GM18873 (cell line): Measurements from ENCODE around the gene KPNA4.
"Not testable (repeated sequence)": the region's sequence is repeated elsewhere in the genome, so short reads cannot be mapped to it uniquely, and the experiment has no call there.

ENCODE experiments used
- ATAC-seq: cut with Tn5 transposase; IDR thresholded peaks from one replicate; pipeline ENCODE4 v1.9.1; 2021; ENCODE audit warnings: mild to moderate bottlenecking, moderate library complexity, moderate number of reproducible peaks; ENCODE audit not compliant: unreplicated experiment, low FRiP score

The KPNA4 gene

DNA sequence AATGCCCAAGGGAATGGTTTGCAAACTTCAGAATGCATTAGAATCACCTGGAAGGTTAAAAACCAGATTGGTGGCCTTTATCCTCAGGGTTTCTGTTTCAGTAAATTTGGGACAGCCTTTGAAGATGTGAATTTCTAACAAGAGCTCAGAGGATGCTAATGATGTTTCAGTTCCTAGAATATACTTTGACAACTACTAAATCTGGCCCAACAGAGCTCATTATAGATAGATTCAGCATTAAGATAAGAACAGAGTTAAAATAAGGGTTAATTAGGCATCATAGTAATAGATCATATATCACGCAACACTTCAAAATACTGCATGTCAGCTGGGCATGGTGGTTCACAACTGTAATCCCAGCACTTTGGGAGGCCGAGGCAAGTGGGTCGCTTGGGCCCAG lies 9.3 kb upstream of the KPNA4 start:
- ATAC-seq: no peak

DNA sequence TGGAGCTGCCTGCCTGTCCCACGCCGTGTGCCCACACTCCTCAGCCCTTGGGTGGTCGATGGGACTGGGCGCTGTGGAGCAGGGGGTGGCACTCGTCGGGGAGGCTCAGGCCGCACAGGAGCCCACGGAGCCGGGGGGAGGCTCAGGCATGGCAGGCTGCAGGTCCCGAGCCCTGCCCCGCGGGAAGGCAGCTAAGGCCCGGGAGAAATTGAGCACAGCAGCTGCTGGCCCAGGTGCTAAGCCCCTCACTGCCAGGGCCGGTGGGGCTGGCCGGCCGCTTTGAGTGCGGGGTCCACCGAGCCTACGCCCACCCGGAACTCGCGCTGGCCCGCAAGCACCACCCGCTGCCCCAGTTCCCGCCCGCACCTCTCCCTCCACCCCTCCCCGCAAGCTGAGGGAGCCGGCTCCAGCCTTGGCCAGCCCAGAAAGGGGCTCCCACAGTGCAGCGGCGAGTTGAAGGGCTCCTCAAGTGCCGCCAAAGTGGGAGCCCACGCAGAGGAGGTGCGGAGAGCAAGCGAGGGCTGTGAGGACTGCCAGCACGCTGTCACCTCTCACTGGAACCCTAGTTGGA lies 8.7 kb upstream of the KPNA4 start:
- not testable (repeated sequence) for ATAC-seq

DNA sequence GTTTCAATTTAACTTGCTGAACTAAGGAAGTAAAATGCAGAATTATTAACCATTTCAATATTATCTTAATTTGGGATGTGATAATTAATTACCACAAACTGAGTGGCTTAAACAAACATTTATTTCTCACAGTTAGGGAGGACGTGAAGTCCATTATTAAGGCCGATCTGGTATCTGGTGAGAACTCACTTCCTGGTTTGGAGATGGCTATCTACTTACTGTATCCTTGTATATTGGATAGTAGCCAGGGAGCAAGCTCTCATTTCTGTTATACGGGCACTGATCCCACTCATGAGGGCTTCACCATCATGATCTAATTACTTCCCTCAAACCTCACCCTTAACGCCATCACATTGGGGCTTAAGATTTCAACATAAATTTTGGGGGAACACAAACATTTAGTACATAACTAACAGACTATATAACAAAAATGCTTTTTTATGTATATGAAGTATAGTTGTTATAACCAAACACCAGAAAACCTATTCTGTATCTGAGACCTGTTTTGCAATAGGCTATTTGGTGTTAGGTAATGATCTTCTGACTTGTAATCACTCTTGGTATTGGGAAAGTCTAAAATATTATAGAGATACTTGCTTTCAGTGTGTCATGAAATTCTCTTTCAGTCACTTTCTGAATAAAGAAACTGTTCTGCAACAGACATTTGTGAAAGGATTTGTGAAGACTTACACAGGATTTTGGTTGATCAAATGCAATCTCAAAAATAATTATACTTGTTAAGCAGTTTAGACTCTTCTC lies 4.7 kb upstream of the KPNA4 start:
- no peak for ATAC-seq

DNA sequence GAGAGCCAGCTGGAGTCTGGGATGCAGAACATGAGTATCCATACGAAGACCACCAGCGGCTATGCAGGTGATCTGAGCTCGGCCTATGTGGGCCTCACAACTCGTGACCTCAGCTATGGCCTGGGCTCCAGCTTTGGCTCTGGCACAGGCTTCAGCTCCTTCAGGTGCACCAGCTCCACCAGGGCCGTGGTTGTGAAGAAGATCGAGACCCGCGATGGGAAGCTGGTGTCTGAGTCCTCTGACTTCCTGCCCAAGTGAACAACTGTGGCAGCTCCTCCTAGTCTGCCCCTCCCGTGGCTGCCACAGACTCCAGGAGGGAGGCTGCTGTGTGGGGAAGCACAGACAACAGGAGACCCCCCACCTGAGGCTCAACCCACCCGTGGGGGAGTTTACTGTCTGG lies 3.6 kb upstream of the KPNA4 start:
- ATAC-seq: no peak

DNA sequence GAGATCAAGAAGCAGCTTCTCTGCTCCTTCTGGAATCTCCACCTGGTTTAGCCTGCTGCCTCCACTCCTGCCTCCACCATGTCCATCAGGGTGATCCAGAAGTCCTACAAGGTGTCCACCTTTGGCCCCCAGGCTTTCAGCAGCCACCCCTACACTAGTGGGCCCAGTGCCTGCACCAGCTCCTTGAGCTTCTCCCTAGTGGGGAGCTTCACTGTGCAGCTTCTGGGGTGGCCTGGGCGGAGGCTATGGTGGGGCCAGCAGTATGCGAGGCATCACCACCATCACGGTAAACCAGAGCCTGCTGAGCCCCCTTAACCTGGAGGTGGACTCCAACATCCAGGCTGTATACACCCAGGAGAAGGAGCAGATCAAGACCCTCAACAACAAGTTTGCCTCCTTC lies 2.4 kb upstream of the KPNA4 start:
- ATAC-seq: no peak

DNA sequence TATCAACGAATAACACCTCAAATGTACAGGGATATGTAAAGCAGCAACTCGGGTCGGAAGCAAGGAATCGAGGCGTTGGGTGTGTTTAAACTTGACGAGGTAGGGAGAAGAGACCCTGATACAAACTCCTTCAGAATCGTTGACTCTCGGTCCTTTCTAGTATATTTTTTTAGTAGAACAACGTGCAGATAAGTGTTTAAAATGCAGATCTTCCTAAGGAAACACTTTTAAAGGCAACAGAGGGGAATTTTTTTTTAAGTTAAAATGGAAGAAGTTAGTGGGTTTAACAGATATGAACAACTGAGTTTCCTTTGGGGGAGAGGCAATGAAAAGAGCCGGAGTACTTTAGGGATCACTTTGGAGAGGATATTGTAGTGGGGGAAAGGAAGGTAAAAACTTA lies 1.1 kb upstream of the KPNA4 start:
- no peak for ATAC-seq

DNA sequence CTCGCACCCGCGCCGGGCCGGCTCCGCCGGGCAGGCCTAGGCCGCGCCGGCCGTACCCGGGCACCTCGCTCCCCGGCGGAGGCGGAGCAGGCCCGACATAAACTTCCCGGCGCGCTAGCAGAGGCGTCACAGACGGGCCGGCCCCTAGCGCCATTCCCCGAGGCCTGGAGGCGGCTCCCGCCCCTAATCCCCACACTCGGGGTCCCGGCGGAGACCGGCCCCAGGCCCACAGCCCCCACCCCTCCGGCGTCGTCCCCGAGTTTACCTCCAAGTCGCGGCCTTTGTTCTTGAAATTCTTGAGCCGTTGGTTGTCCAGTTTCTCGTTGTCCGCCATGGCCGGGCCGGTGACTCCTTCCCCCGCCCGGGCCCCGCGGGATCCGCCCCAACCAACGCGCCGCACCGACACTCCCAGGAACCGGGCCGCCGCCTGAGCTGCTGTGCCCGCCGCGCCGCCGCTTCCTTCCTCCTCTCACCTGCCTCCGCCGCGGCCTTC lies 376 bp downstream of the KPNA4 start:
- ATAC-seq: peak; percentile 35

DNA sequence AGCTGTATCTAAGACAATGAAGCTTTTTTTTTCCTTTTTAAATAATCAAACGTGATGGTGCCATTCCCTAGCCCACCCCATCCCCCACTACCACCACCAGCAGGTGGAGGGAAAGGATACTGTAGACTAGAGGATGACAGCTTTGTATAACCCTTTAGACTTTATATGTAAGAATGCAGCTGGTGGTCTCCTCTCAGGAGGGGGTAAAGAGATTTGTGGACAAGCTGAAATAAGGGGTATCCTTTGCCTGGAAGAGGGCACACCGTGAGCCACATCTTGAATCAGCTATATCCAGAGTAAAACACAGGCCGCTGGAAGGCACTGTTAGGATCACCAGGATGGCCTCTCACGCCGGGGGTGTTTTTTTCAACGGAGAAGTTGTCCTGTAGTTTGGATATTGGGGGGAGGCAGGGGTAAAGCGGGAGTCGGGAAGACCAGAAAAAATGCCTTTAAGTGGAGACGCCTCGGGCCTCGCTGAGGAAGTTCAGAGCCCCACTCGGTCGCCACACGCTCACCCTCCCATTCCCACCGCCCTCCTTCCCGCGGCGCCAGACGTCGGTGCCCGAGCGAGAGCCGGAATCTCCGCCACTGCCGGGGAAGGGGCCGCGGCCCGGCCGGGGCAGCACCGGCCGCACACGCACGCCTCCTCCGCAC lies 986 bp downstream of the KPNA4 start:
- ATAC-seq: no peak

DNA sequence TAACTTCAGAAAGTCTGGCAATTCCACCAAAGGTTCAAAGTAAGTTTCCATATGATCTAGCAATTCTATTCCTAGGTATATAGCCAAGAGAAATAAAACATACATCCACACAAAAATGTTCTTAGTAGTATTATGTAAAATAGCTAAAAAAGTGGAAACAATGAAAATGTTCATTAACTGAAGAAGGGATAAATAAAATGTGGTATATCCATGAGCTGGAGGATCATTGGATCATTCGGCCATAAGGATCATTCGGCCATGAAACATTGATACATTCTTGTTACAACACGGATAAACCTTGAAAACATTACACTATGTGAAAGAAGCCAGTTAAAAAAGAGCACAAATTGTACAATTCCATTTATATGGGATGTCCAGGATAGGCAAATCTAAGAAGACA lies 2.4 kb downstream of the KPNA4 start:
- ATAC-seq: no peak

DNA sequence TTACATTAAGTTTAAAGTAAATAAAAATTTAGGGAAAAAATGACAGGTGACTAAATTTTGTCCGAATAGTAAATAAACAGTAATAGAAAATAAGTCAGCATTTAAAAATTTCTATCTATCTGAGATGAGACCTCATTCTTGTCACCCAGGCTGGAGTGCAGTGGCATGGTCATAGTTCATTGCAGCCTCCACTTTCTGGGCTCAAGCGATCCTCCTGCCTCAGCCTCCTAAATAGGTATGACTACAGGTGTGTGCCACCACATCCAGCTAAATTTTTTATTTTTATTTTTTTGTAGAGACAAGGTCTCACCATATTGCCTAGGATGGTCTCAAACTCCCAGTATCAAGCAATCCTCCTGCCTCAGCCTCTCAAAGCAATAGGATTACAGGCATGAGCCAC lies 7.8 kb downstream of the KPNA4 start:
- ATAC-seq: no peak

DNA sequence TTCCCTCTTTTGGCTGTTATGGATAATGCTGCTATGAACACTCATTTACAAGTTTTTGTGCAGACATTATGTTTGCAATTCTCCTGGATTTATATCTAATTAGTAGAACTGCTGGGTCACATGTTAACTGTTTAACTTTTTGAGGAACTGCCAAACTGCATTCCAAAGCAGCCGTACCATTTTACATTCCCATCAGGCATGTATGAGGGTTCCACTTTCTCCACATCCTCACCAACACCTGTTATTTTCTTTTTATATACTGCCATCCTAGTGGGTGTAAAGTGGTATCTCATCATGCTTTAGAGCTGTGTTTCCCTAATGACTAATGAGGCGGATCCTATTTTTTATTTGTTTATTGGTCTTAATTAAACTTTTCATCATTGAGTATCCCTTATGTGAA lies 9.2 kb downstream of the KPNA4 start:
- no peak for ATAC-seq

DNA sequence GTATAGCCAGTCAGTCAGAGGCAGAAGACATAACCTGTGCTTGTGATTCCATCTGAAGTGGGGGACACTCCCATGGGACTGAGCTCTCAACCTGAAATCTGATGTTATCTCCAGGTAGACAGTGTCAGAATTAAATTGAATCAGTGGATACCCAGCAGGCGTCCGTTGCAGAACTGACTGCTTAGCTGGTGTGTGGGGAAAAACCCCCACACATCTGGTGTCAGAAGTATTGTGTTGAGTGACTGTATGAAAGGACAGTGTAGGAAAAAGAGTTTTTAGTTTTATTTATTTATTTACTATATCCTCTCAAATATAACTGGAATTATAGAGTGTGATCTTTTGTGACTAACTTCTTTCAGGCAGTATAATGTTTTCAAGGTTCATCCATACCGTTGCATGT lies 10.4 kb downstream of the KPNA4 start:
- no peak for ATAC-seq

DNA sequence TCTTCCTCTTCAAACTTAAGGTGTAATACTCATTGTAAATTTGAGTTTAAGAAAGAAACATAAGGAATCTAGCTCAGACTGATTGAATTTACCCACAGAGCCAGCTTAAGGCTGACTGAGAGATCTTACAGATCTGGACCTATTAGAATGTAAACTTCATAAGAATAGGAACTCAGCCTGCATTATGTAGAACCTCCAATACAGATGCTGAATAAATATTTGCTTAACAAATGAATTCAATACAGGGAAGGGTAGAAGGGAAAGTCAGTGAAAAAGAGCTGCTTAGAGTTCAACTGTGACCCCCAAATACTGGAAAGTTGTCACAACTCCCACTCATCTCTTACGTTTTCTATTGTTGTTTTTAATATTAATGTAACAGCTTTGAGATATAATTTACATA lies 11.5 kb downstream of the KPNA4 start:
- no peak for ATAC-seq

DNA sequence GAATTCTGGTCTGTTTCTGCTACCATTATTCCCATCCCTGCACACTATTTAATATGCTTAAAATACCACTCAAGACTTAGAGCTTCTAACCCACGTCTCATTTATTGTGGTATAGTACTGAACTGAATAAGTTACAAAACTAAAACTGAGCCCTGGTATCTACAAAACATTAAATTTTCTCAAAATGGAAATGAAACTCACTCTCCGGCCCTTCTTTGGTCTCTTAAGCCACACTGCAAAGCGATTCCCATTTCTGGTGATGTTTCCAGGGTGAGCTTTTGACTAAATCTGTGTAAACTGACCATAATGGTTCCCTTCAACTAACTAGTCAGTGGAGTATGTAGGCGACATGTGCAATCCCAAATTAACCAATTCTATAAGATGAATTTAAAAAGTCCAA lies 18.6 kb downstream of the KPNA4 start:
- ATAC-seq: no peak

DNA sequence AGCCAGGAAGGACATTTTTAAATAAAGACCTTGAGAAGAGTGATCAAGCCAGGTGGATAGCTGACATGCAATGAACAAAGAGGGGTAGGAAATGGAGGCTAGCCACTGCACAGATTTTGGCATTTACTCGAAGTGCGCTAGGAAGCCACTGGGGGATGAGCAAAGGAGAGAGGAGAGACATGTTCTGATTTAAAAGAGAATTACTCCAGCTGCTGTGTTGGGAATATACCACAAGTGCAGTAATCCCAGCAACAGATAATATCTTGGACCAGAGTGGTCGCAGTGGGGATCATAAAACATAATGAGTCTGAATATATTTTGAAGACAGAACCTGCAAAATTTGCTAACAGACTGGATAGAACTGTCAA lies 19.9 kb downstream of the KPNA4 start:
- ATAC-seq: no peak

DNA sequence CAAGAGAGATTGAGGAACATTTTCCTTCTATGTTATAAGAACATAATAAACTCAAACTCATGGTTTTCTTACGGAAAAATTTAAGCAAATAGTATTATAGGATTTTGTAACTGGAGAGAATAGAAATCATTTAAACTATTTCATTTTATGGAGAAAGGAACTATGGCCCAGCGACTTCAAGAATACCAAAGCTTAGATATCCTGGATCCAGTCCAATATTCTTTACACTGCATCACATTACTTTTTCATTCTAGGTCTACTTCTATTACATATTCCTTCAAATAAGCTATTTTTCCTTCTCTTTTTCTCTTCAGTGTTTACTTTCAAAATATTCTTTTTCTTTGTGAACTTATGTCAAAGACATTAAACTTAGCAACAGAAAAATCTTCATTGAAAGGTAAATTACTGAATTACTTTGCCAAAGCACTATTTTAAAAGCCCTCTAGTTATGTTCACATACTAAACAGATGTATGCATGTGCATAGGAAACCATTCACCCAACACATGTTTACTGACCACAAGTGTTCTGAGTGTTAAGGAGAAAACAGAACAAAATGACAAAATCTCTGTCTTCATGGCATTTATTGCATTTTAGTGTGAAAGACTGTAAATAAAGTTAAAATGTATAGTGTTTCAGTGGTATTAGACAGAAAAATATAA lies 20.4 kb downstream of the KPNA4 start:
- no peak for ATAC-seq

DNA sequence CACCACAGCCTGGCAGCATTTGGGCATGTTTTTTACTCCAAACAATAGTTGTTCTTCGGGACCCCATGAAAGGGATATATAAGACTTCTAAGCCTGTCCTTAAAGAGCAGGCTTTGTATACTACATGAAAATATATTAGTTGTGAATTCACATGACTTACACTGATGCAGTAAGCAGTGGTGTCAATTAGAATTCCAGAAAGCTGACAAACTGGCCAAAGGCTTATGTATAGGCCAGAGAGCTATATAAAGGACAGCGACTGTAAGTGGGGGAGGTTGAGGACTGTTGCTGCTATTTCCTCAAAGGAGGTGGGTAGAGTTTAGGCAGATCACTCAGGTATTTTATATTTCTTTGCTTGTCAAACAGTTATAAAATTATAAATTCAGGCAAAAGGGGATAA lies 24.8 kb downstream of the KPNA4 start:
- no peak for ATAC-seq

DNA sequence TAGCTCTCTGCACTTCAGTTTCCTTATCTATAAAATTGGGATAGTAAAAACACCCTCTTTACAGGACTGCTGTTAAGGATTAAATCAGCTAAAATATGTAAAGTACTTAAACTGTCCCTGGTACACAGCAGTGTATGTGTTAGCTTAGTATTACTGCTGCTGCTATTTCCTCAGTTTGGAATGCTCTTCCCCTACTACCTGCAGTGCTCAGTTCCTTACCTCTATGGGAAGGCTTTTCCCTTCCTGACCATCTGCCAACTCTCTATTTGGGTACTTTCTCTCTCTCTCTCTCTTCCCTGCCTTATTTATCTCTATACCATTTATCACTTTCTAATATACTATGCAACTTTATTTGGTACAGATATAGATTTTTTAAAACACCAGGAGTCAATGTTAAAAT lies 26.5 kb downstream of the KPNA4 start:
- no peak for ATAC-seq

DNA sequence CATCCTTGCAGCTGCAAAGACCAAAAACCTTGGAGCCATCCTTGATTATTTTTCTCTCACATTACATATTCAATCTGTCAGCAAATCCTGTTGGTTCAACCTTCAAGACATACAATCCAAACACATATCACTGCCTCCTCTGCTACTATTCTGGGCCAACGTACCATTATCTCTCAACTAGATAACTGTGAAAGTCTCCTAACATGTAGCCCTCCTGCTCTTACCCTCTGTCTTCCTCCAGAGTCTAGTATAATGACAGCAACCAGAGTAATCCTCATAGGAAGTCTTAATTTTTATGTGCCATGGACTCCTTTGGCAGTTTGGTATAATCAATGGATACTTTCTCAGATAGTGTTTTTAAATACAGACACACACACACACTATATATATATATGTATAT lies 27.6 kb downstream of the KPNA4 start:
- no peak for ATAC-seq

DNA sequence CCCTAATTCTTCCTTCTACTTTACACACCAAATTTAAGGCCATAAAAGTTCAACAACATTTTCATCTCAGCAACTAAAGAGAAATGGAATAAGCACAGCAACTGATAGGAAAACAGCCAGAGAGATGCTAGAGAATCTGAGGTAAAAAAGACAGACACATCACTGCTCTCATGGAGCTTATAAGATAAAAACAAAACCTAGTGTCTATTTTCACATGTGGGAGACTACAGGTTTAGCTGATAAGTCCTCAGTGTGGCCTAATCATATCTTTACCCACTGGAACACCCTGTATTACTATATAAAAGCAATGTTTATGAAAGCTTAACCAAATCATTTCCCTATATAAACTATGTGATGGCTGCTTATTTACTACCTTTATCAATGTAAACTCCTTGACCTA lies 33.0 kb downstream of the KPNA4 start:
- ATAC-seq: no peak

DNA sequence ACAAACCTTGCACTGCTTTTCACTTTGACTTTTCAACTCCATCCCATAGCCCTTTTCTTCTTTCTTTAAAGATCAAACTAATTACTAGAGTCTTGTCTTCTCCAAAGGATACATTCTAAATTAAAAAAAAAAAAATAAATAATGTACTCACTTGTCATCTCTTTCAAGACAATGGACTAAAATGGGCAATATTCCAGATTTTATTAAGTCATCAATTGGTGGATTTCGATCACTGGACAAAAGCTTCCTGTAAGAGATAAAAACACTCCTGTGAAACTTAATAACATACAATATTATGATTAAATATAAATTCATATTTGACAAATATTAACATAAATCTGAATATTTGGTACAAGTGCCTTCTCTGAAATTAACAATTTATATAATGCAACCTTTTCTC lies 34.1 kb downstream of the KPNA4 start:
- ATAC-seq: no peak
